Stimulated activated naive CD4-positive, alpha-beta T cell treated with Interleukin-2 at 50 U/mL for 16 hours (primary cell): Measurements from ENCODE around the gene CSRNP3.

ENCODE experiments used
- DNase-seq: peaks from one replicate; lab custom pipeline; 2025; lab: John Stamatoyannopoulos, UW

CSRNP3 gene

GRCh38 chr2:165544897-165545296, 75.4 kb downstream of the CSRNP3 start:
- no peak for DNase-seq

- DNase-seq: no peak
Observed at GRCh38 chr2:165547900-165548299, 78.4 kb downstream of the CSRNP3 start.

- no peak for DNase-seq
Observed at GRCh38 chr2:165549619-165550018, 80.1 kb downstream of the CSRNP3 start.

GRCh38 chr2:165558832-165559231, 89.3 kb downstream of the CSRNP3 start:
- DNase-seq: no peak

- DNase-seq: no peak
Observed at GRCh38 chr2:165560377-165560988, 91.0 kb downstream of the CSRNP3 start.

DNA sequence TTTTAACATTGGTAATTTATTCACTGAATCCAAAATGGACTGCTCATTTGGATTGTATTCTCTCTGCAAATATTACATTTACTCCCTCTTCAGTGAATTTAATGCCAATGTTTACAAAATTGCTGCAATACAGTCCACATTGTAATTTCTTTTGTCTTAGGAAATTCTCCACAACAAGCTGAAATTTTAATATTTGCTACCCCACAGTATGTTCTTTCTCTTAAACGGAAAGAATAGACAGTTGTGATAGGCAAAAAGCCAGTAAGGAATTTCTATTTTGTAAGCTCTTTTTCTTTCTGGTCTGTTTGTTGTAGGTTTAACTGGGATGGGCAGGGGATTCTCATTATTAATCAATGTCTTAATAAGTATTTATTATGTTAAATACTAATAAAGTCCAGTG, 92.0 kb downstream of the CSRNP3 start:
- no peak for DNase-seq

GRCh38 chr2:165562233-165562632, 92.7 kb downstream of the CSRNP3 start:
- DNase-seq: no peak

- DNase-seq: no peak
Observed at GRCh38 chr2:165563468-165564225, 94.1 kb downstream of the CSRNP3 start.

GRCh38 chr2:165566008-165566407, 96.5 kb downstream of the CSRNP3 start:
- DNase-seq: no peak

- DNase-seq: no peak
Observed at GRCh38 chr2:165567273-165567672, 97.8 kb downstream of the CSRNP3 start.

GRCh38 chr2:165568361-165568760, 98.9 kb downstream of the CSRNP3 start:
- no peak for DNase-seq

DNA sequence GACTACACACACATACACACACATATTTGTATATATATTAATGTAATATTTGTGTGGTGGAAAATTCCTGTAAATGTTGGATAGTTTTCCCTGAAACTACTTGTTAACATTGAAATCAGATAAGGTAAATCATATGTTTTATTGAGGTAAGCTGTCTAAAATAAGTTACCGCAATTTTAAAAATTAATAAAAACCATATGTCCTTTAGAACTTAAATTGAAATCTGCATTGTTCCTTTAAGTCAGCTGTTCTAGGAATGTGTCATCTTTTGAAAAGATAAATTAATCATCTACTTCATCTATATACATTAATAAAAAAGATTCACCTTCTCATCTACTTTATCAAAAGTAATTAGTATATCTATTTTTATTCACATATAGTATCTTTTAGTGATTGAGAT, 102.0 kb downstream of the CSRNP3 start:
- DNase-seq: no peak

DNA sequence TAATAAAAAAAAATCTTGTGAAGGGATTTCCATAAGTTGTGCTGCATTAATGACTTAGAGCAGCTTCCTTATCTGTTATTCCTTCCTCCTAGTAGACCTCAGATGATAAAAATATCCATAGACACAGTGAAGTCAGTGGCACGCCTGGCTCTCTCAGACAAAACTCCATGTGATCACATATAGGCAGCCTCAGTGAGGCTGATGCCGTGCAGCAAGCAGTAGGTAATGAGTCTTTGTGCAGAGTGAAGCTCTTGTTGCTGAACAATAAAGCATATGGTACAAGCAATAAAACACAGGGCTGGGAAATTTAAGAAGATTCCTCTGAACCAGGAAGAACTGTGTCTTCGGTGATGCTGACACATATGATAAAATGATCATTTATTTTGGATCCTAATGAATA, 102.7 kb downstream of the CSRNP3 start:
- no peak for DNase-seq

GRCh38 chr2:165573534-165574461, 104.3 kb downstream of the CSRNP3 start:
- no peak for DNase-seq

GRCh38 chr2:165575044-165575615, 105.6 kb downstream of the CSRNP3 start:
- DNase-seq: no peak

DNA sequence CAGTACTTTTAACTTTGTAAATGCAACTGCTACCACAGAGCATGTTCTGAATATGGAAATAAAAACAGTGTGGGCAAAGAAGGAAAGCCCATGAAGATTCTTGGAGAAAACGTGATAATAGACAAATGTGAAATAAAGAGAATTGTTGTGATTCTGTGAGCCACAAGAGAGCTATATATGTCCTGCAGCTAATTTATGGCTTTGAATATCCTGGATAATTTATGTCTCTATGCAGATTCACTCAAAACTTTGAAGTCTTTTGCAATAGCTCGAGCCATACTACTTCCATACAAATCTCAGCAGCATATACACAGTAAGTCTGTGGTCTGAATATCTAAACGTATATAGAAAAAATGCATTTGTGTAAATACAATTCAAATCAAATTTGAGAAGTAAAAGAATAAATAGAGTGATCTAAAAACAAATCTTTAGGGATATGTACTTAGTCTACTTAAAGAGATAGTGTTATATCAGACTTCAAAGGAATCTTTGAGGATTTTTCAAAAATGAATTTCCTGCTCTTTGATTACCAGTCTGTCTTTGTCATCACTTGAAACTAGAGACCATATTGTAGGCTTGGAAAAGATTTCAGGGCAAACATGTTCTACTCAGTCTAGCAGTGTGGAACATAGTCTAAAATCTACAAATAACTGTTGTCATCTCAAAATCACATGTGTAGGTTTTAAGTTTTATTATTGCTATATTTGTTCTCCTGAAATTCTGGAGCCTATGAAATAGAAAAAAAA, 107.1 kb downstream of the CSRNP3 start:
- DNase-seq: no peak

GRCh38 chr2:165582409-165582808, 112.9 kb downstream of the CSRNP3 start:
- DNase-seq: no peak

GRCh38 chr2:165582863-165583506, 113.5 kb downstream of the CSRNP3 start:
- no peak for DNase-seq

GRCh38 chr2:165584126-165584654, 114.7 kb downstream of the CSRNP3 start:
- DNase-seq: no peak

DNA sequence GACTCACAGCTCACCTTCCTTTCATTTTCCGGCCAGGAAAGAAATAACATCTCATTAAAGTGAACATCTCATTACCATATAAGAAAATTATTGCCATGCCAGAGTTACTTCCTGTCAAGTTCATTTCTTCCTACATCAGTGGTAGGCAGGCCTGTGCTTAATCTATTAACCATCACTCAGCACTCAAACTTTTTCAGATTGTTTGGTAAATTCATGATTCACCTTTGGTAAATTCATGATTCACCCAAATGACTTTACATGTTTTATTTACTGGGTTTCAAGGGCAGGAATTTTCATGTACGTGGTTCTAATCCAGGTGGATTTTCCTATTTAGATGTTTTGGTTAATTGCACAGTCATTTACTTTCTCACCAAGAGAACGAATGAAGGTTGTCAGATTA, 116.5 kb downstream of the CSRNP3 start:
- DNase-seq: no peak
